SK-N-SH (cell line): Measurements from ENCODE around the gene CES3. TPM values are rescaled to one million over a fixed set of nuclear protein-coding genes. Genes with fewer than 3 reads are reported as not detected.

Experiments used
- CTCF ChIA-PET: fragments of 300-600, 350-600 bp; formaldehyde crosslinking; extraction: SDS; loops from one replicate; lab custom pipeline; 2021; lab: Yijun Ruan, JAX
- POLR2A ChIA-PET: fragments of 350-600 bp; sonication (Branson Sonifier 250); formaldehyde crosslinking; extraction: SDS; loops from one replicate; lab custom pipeline; 2020; ENCODE audit warnings: antibody characterized with exemption, inconsistent platforms; lab: Yijun Ruan, JAX
- DNase-seq: peaks from one replicate; pipeline ENCODE4 v3.0.0; 2012
- H2AFZ ChIP-seq: fragments of 200-600 bp; sonication (generic); 2 replicates; pipeline ENCODE4 v1.8.1; 2016; ENCODE audit warnings: antibody characterized with exemption, mild to moderate bottlenecking, low read depth
- H3F3A ChIP-seq: fragments of 200-600 bp; sonication (generic); replicated peaks from 2 replicates; pipeline ENCODE3; 2016; ENCODE audit warnings: antibody characterized with exemption, mild to moderate bottlenecking; ENCODE audit not compliant: insufficient read depth
- H3K27ac ChIP-seq, 2 experiments: fragments of 200-500 bp in 1 of 2; fragments of 200-600 bp in 1 of 2; sonication (Bioruptor generic) in 1 of 2; sonication (generic), shearing (Covaris generic) in 1 of 2; 2 replicates each; pipeline versions ENCODE4 v1.5.1 to v1.6.1; 2014 to 2016; ENCODE audit warnings: low read depth in 2 of 2, inconsistent platforms in 1 of 2, low read length in 1 of 2, mild to moderate bottlenecking in 1 of 2, mixed read lengths in 1 of 2
- H3K27me3 ChIP-seq: fragments of 200-600 bp; sonication (generic), shearing (Covaris generic); 2 replicates; pipeline ENCODE4 v1.6.1; 2016; ENCODE audit warnings: mixed run types; ENCODE audit not compliant: insufficient read depth
- H3K36me3 ChIP-seq, 2 experiments: fragments of 200-500 bp in 1 of 2; fragments of 200-600 bp in 1 of 2; sonication (Bioruptor generic) in 1 of 2; sonication (generic) in 1 of 2; replicated peaks in 1 of 2; 2 replicates each; pipeline versions ENCODE3 to v1.5.1; 2014 to 2016; ENCODE audit warnings: low read length in 1 of 2, mild to moderate bottlenecking in 1 of 2; ENCODE audit not compliant: insufficient read depth in 2 of 2, control insufficient read depth in 1 of 2
- H3K4me1 ChIP-seq, 2 experiments: fragments of 200-500 bp in 1 of 2; fragments of 200-600 bp in 1 of 2; sonication (Bioruptor generic) in 1 of 2; sonication (generic), shearing (Covaris generic) in 1 of 2; 2 replicates each; pipeline versions ENCODE4 v1.5.1 to v1.6.1; 2014 to 2016; ENCODE audit warnings: low read depth in 1 of 2, low read length in 1 of 2, mixed run types in 1 of 2; ENCODE audit not compliant: insufficient read depth in 2 of 2, control insufficient read depth in 1 of 2
- H3K4me2 ChIP-seq: fragments of 200-600 bp; sonication (generic), shearing (Covaris generic); 2 replicates; pipeline ENCODE4 v1.6.1; 2017; ENCODE audit warnings: mixed run types
- H3K4me3 ChIP-seq, 2 experiments: fragments of 200-500 bp in 1 of 2; fragments of 200-600 bp in 1 of 2; sonication (Bioruptor generic) in 1 of 2; sonication (generic), shearing (Covaris generic) in 1 of 2; 2 replicates each; pipeline versions ENCODE4 v1.5.1 to v1.8.1; 2014 to 2016; ENCODE audit warnings: low read depth in 2 of 2, inconsistent platforms in 1 of 2, low read length in 1 of 2, mild to moderate bottlenecking in 1 of 2, mixed read lengths in 1 of 2, moderate library complexity in 1 of 2
- H3K79me2 ChIP-seq: fragments of 200-600 bp; sonication (generic); 2 replicates; pipeline ENCODE4 v1.8.1; 2017; ENCODE audit warnings: mild to moderate bottlenecking; ENCODE audit not compliant: insufficient read depth
- H3K9ac ChIP-seq: fragments of 200-600 bp; sonication (generic); 2 replicates; pipeline ENCODE4 v1.6.1; 2017; ENCODE audit warnings: mixed run types
- H3K9me2 ChIP-seq: fragments of 200-600 bp; sonication (generic); 2 replicates; pipeline ENCODE4 v1.6.1; 2017; ENCODE audit warnings: mixed run types
- H3K9me3 ChIP-seq: fragments of 200-600 bp; sonication (generic); 2 replicates; pipeline ENCODE4 v1.6.1; 2017; ENCODE audit warnings: mixed run types, mild to moderate bottlenecking, moderate library complexity
- H4K20me1 ChIP-seq: fragments of 200-600 bp; sonication (generic); 2 replicates; pipeline ENCODE4 v1.6.1; 2017; ENCODE audit warnings: mild to moderate bottlenecking, mixed run types; ENCODE audit not compliant: insufficient read depth
- CHD2 ChIP-seq: fragments of 150-350 bp; IDR thresholded peaks from 2 replicates; pipeline ENCODE4 v1.6.1; 2018; ENCODE audit warnings: low read length; ENCODE audit not compliant: partially characterized antibody
- CTCF ChIP-seq: fragments of 200-600 bp; sonication (generic); IDR thresholded peaks from 2 replicates; pipeline ENCODE4 v1.6.1; 2017; ENCODE audit warnings: antibody characterized with exemption, mild to moderate bottlenecking, moderate library complexity
- EP300 ChIP-seq, 2 experiments: IDR thresholded peaks; 2 replicates each; pipeline versions ENCODE4 v1.4.0 to v1.6.1; 2012; ENCODE audit warnings: borderline replicate concordance in 1 of 2, low read depth in 1 of 2, low read length in 1 of 2
- EZH2phosphoT487 ChIP-seq: fragments of 200-600 bp; sonication (generic); IDR thresholded peaks from 2 replicates; pipeline ENCODE4 v1.6.1; 2017; ENCODE audit warnings: low read depth, mixed run types, mild to moderate bottlenecking, antibody characterized with exemption, moderate library complexity, borderline replicate concordance
- FOXM1 ChIP-seq: IDR thresholded peaks from 2 replicates; pipeline ENCODE4 v1.4.0; 2012; ENCODE audit warnings: low read depth, mild to moderate bottlenecking
- GABPA ChIP-seq: IDR thresholded peaks from 2 replicates; pipeline ENCODE4 v1.4.0; 2012; ENCODE audit warnings: low read depth, mild to moderate bottlenecking
- IRF3 ChIP-seq: fragments of 150-350 bp; IDR thresholded peaks from 2 replicates; pipeline ENCODE4 v1.6.1; 2016; ENCODE audit warnings: mild to moderate bottlenecking, low read depth, low read length
- MAX ChIP-seq: IDR thresholded peaks from 2 replicates; pipeline ENCODE4 v1.4.0; 2012; ENCODE audit warnings: low read depth
- MEF2A ChIP-seq: IDR thresholded peaks from 2 replicates; pipeline ENCODE4 v1.4.0; 2012; ENCODE audit warnings: low read depth, borderline replicate concordance
- RAD21 ChIP-seq: IDR thresholded peaks from 2 replicates; pipeline ENCODE4 v1.6.1; 2012; ENCODE audit warnings: mild to moderate bottlenecking, low read length
- REST ChIP-seq: IDR thresholded peaks from 2 replicates; pipeline ENCODE4 v1.6.1; 2012; ENCODE audit warnings: mild to moderate bottlenecking, low read depth, low read length, moderate library complexity
- SIN3A ChIP-seq: IDR thresholded peaks from 2 replicates; pipeline ENCODE4 v1.6.1; 2012; ENCODE audit warnings: low read depth, mild to moderate bottlenecking, low read length, moderate library complexity, borderline replicate concordance
- SMC3 ChIP-seq: IDR thresholded peaks from 2 replicates; pipeline ENCODE4 v1.6.1; 2012; ENCODE audit warnings: low read depth, low read length, improper control_type of control experiment
- TAF1 ChIP-seq: IDR thresholded peaks from 2 replicates; pipeline ENCODE4 v1.6.1; 2012; ENCODE audit warnings: low read depth, mild to moderate bottlenecking, low read length, moderate library complexity, borderline replicate concordance
- TCF12 ChIP-seq: IDR thresholded peaks from 2 replicates; pipeline ENCODE4 v1.4.0; 2012
- TEAD4 ChIP-seq: IDR thresholded peaks from 2 replicates; pipeline ENCODE4 v1.4.0; 2012; ENCODE audit warnings: mild to moderate bottlenecking, borderline replicate concordance; ENCODE audit not compliant: insufficient read depth
- USF1 ChIP-seq: IDR thresholded peaks from 2 replicates; pipeline ENCODE4 v1.4.0; 2012; ENCODE audit warnings: low read depth, borderline replicate concordance
- WGBS: methylation state at CpG from one replicate; pipeline ENCODE4 v1.1.6; 2017; ENCODE audit warnings: low lambda C conversion rate; 5-methylcytosine and 5-hydroxymethylcytosine counted together
- polyA plus RNA-seq, 3 experiments: library from polyadenylated mRNA; depleted of rRNA; stranded (reverse); fragments of >200 nt; gene quantifications; 2 replicates each; pipeline ENCODE4 v1.2.3, GENCODE V29; 2012

CES3 gene
- polyA plus RNA-seq, 1 of the 3 experiments (the other 2 are of a cell fraction): 1.4 TPM

- Histone ChIP-seq H3K9me2 (no peaks in the 10 kb centered on the region), H3K9ac (no peak overlapping the region), H3K27ac (no peak overlapping the region), H3K36me3 (no peaks in the 10 kb centered on the region), H2AFZ (no peak overlapping the region), H4K20me1 (no peaks in the 10 kb centered on the region), H3K4me2 (no peak overlapping the region), H3K9me3 (no peaks in the 10 kb centered on the region), H3K4me3 (peak overlapping the region in 1 of 2 experiments; percentile 46; a peak in 1 of 4 replicates), H3F3A (no peaks in the 10 kb centered on the region), H3K4me1 (no peaks in the 10 kb centered on the region; a peak in 1 of 4 replicates), H3K79me2 (no peaks in the 10 kb centered on the region), H3K27me3 (no peaks in the 10 kb centered on the region)
- CTCF ChIA-PET: interaction anchor here (0.6 to 6.9 kb wide), 47 partner anchors 8 to 447 kb away, joined by 3 to 103 read pairs (median 4); partner anchors contain the start of genes B3GNT9, CES3, CES4A and EXOC3L1
- 12% methylated on average over 10 of the region's 15 CpGs for WGBS
- TF ChIP-seq GABPA (no peak), CHD2 (no peak), CTCF (peak; percentile 93), IRF3 (no peak), SMC3 (peak; percentile 98), MEF2A (no peak), TCF12 (no peak), RAD21 (peak; percentile 99), FOXM1 (no peak)
- POLR2A ChIA-PET: no interaction called here
- DNase-seq: peak; percentile 94
Observed at GRCh38 chr16:66977341-66978113, 16.5 kb downstream of the CES3 start.

GRCh38 chr16:66979011-66979717 lies 18.1 kb downstream of the CES3 start:
- Histone ChIP-seq H3K9me3 (no peaks in the 10 kb centered on the region), H2AFZ (no peak overlapping the region), H3K4me1 (no peaks in the 10 kb centered on the region; a peak in 1 of 4 replicates), H3F3A (no peaks in the 10 kb centered on the region), H3K9me2 (no peaks in the 10 kb centered on the region), H3K4me2 (no peak overlapping the region), H4K20me1 (no peaks in the 10 kb centered on the region), H3K4me3 (no peak overlapping the region), H3K27me3 (no peaks in the 10 kb centered on the region), H3K9ac (no peak overlapping the region), H3K27ac (no peak overlapping the region), H3K79me2 (no peaks in the 10 kb centered on the region), H3K36me3 (no peaks in the 10 kb centered on the region)
- no peak for DNase-seq
- ChIA-PET CTCF (interaction anchor here (0.8 to 6.9 kb wide), 17 partner anchors 10 to 206 kb away, joined by 3 to 103 read pairs (median 5); partner anchors contain the start of genes B3GNT9, CES3, CES4A and PHAF1), POLR2A (no interaction called here)
- WGBS: 62% methylated on average over 11 of the region's 16 CpGs
- TF ChIP-seq TAF1 (no peak), RAD21 (no peak), GABPA (no peak), MAX (no peak), EP300 (IDR thresholded peaks at IDR 0.05; ENCODE audit: borderline replicate concordance in 1 of 2, low read depth in 1 of 2, low read length in 1 of 2) (no peak), REST (no peak), EZH2phosphoT487 (no peak), TEAD4 (no peak), USF1 (no peak), SIN3A (no peak)
